Neural cell (in vitro differentiated cells): Measurements from ENCODE around the gene PTMS.

Experiments used
- EP300 ChIP-seq: fragments of 450-650 bp; conservative IDR thresholded peaks from 2 replicates; pipeline ENCODE4 v1.6.1; 2014; ENCODE audit warnings: antibody characterized with exemption, mild to moderate bottlenecking, moderate library complexity; ENCODE audit not compliant: poor library complexity, severe bottlenecking
- EZH2 ChIP-seq: fragments of 200-600, 300-800 bp; shearing (Covaris generic), sonication (generic); IDR thresholded peaks from 2 replicates; pipeline ENCODE4 v1.6.1; 2014; ENCODE audit warnings: antibody characterized with exemption, low read length, borderline replicate concordance, mild to moderate bottlenecking; ENCODE audit not compliant: insufficient read depth, poor library complexity, severe bottlenecking
- MXI1 ChIP-seq: fragments of 450-650 bp; conservative IDR thresholded peaks from 2 replicates; pipeline ENCODE4 v1.6.1; 2014; ENCODE audit warnings: antibody characterized with exemption, mild to moderate bottlenecking; ENCODE audit not compliant: poor library complexity, severe bottlenecking
- POLR2AphosphoS5 ChIP-seq: IDR thresholded peaks from 2 replicates; pipeline ENCODE4 v1.6.1; 2012
- RAD21 ChIP-seq: fragments of 450-650 bp; conservative IDR thresholded peaks from 2 replicates; pipeline ENCODE4 v1.6.1; 2014; ENCODE audit warnings: antibody characterized with exemption, mild to moderate bottlenecking, moderate library complexity
- SMC3 ChIP-seq: fragments of 450-650 bp; conservative IDR thresholded peaks from 2 replicates; pipeline ENCODE4 v1.6.1; 2014; ENCODE audit warnings: antibody characterized with exemption, mild to moderate bottlenecking, moderate library complexity; ENCODE audit not compliant: poor library complexity
- TAF1 ChIP-seq: IDR thresholded peaks from 2 replicates; pipeline ENCODE4 v1.6.1; 2012; ENCODE audit warnings: low read depth
- TF ChIP-seq, protein P1 (sequence below): fragments of 450-650 bp; IDR thresholded peaks from 2 replicates; pipeline ENCODE4 v1.5.1; 2014; ENCODE audit warnings: antibody characterized with exemption, mild to moderate bottlenecking, moderate library complexity; ENCODE audit not compliant: poor library complexity, severe bottlenecking
- TF ChIP-seq, protein P2 (sequence below): IDR thresholded peaks from 2 replicates; pipeline ENCODE4 v1.6.1; 2012; ENCODE audit warnings: borderline replicate concordance

DNA sequence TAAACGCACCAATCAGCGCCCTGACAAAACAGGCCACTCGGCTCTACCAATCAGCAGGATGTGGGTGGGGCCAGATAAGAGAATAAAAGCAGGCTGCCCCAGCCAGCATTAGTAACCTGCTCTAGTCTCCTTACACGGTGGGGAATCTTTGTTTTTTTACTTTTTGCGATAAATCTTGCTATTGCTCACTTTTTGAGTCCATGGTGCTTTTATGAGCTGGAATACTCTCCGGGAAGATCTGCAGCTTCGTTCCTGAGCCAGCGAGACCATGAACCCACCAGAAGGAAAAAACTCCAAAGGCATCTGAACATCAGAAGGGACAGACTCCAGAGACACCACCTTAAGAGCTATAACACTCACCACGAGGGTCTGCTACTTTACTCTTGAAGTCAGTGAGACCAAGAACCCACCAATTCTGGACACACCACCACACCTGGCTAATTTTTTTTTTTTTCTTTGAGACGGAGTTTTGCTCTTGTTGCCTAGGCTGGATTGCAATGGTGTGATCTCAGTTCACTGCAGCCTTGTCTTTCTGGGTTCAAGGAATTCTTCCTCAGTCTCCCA lies 49.2 kb upstream of the PTMS start:
- TF ChIP-seq, protein P1, sequence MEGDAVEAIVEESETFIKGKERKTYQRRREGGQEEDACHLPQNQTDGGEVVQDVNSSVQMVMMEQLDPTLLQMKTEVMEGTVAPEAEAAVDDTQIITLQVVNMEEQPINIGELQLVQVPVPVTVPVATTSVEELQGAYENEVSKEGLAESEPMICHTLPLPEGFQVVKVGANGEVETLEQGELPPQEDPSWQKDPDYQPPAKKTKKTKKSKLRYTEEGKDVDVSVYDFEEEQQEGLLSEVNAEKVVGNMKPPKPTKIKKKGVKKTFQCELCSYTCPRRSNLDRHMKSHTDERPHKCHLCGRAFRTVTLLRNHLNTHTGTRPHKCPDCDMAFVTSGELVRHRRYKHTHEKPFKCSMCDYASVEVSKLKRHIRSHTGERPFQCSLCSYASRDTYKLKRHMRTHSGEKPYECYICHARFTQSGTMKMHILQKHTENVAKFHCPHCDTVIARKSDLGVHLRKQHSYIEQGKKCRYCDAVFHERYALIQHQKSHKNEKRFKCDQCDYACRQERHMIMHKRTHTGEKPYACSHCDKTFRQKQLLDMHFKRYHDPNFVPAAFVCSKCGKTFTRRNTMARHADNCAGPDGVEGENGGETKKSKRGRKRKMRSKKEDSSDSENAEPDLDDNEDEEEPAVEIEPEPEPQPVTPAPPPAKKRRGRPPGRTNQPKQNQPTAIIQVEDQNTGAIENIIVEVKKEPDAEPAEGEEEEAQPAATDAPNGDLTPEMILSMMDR: no peak
- TF ChIP-seq EZH2 (no peak), MXI1 (no peak), TAF1 (no peak), POLR2AphosphoS5 (no peak), RAD21 (no peak), EP300 (no peak), SMC3 (no peak)
- TF ChIP-seq, protein P2, sequence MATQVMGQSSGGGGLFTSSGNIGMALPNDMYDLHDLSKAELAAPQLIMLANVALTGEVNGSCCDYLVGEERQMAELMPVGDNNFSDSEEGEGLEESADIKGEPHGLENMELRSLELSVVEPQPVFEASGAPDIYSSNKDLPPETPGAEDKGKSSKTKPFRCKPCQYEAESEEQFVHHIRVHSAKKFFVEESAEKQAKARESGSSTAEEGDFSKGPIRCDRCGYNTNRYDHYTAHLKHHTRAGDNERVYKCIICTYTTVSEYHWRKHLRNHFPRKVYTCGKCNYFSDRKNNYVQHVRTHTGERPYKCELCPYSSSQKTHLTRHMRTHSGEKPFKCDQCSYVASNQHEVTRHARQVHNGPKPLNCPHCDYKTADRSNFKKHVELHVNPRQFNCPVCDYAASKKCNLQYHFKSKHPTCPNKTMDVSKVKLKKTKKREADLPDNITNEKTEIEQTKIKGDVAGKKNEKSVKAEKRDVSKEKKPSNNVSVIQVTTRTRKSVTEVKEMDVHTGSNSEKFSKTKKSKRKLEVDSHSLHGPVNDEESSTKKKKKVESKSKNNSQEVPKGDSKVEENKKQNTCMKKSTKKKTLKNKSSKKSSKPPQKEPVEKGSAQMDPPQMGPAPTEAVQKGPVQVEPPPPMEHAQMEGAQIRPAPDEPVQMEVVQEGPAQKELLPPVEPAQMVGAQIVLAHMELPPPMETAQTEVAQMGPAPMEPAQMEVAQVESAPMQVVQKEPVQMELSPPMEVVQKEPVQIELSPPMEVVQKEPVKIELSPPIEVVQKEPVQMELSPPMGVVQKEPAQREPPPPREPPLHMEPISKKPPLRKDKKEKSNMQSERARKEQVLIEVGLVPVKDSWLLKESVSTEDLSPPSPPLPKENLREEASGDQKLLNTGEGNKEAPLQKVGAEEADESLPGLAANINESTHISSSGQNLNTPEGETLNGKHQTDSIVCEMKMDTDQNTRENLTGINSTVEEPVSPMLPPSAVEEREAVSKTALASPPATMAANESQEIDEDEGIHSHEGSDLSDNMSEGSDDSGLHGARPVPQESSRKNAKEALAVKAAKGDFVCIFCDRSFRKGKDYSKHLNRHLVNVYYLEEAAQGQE: no peak
